ENCODE results near the gene IFT122.

DNA sequence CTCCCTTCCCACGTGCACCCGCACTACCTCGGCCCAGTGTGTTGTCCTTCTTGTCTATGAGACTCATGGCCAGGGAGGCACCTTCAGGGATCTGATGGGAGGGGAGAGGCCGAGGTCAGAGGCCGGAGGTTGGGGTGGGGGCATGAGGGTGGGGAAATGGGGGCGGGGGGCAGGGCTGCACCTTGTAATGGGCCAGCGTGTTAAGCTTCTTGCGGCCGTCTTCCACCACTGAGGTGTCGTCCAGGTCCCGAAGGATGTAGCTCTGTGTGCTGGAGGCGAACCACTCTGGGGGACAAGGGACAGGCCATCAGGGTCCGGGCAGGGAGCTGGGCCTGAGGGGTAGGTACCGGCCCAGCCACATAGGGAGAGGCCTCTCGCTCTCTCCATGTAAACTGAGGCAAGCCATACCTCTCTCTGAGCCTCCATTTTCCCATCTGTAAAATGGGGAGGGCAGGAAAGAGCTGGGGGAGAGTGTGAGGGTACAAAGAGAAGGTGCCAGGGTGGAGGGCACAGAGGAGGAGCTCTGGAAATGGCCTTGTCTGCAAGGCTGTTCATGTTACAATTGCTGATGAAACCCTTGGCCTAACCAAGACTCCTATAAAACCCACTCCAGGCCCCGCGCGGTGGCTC lies 121.7 kb downstream of the IFT122 start:
- TF ChIP-seq, protein P1, sequence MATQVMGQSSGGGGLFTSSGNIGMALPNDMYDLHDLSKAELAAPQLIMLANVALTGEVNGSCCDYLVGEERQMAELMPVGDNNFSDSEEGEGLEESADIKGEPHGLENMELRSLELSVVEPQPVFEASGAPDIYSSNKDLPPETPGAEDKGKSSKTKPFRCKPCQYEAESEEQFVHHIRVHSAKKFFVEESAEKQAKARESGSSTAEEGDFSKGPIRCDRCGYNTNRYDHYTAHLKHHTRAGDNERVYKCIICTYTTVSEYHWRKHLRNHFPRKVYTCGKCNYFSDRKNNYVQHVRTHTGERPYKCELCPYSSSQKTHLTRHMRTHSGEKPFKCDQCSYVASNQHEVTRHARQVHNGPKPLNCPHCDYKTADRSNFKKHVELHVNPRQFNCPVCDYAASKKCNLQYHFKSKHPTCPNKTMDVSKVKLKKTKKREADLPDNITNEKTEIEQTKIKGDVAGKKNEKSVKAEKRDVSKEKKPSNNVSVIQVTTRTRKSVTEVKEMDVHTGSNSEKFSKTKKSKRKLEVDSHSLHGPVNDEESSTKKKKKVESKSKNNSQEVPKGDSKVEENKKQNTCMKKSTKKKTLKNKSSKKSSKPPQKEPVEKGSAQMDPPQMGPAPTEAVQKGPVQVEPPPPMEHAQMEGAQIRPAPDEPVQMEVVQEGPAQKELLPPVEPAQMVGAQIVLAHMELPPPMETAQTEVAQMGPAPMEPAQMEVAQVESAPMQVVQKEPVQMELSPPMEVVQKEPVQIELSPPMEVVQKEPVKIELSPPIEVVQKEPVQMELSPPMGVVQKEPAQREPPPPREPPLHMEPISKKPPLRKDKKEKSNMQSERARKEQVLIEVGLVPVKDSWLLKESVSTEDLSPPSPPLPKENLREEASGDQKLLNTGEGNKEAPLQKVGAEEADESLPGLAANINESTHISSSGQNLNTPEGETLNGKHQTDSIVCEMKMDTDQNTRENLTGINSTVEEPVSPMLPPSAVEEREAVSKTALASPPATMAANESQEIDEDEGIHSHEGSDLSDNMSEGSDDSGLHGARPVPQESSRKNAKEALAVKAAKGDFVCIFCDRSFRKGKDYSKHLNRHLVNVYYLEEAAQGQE (IDR thresholded peaks at IDR 0.05; ENCODE audit: low read depth), result no peak
- TF ChIP-seq TEAD4 (IDR thresholded peaks at IDR 0.05), result no peak
- TF ChIP-seq TAF1 (IDR thresholded peaks at IDR 0.05; ENCODE audit: low read depth), result no peak
- TF ChIP-seq EGR1 (IDR thresholded peaks at IDR 0.05), result no peak
- TF ChIP-seq, protein P2, sequence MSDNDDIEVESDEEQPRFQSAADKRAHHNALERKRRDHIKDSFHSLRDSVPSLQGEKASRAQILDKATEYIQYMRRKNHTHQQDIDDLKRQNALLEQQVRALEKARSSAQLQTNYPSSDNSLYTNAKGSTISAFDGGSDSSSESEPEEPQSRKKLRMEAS (IDR thresholded peaks at IDR 0.05), result no peak
- no peak for TF ChIP-seq RAD21 (IDR thresholded peaks at IDR 0.05; ENCODE audit: low read depth)
- TF ChIP-seq EP300 (IDR thresholded peaks at IDR 0.05; ENCODE audit: borderline replicate concordance), result no peak
- TF ChIP-seq CEBPB (IDR thresholded peaks at IDR 0.05), result no peak
- TF ChIP-seq FOXM1 (IDR thresholded peaks at IDR 0.05; ENCODE audit: borderline replicate concordance, low read depth), result no peak
- TF ChIP-seq ZBTB7A (IDR thresholded peaks at IDR 0.05; ENCODE audit: low read depth), result no peak
- TF ChIP-seq, protein P3, sequence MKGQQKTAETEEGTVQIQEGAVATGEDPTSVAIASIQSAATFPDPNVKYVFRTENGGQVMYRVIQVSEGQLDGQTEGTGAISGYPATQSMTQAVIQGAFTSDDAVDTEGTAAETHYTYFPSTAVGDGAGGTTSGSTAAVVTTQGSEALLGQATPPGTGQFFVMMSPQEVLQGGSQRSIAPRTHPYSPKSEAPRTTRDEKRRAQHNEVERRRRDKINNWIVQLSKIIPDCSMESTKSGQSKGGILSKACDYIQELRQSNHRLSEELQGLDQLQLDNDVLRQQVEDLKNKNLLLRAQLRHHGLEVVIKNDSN (IDR thresholded peaks at IDR 0.05), result no peak
- TF ChIP-seq TCF12 (IDR thresholded peaks at IDR 0.05; ENCODE audit: low read depth), result no peak

Data from Ishikawa (cell line).